ENCODE data around the gene CEP85L. TPM values are rescaled to one million over a fixed set of nuclear protein-coding genes. Genes with fewer than 3 reads are reported as not detected.

The CEP85L gene
- total RNA-seq, 1 donor from 2014 or later, result 12.6 TPM

GRCh38 chr6:118632359-118632758 lies 19.0 kb downstream of the CEP85L start:
- H3K27me3 Mint-ChIP-seq (ENCODE audit: insufficient read depth, low read depth), result peaks cover 2% of the 10 kb centered on the region
- no peaks in the 10 kb centered on the region for H3K27me3 ChIP-seq
- H2AFZ ChIP-seq (replicated peaks), result no peak overlapping the region
- TF ChIP-seq CTCF (IDR thresholded peaks at IDR 0.05) (no peak), EZH2phosphoT487 (IDR thresholded peaks at IDR 0.05) (no peak), EZH2 (IDR thresholded peaks at IDR 0.05) (no peak)
- H4K20me1 ChIP-seq (ENCODE audit: low read depth), result no peaks in the 10 kb centered on the region
- no peak overlapping the region for H3K4me3 Mint-ChIP-seq
- no peak overlapping the region for H3K4me3 ChIP-seq
- H3K36me3 Mint-ChIP-seq, result peaks cover 30% of the 10 kb centered on the region
- no peaks in the 10 kb centered on the region for H3K79me2 ChIP-seq (ENCODE audit: low read depth)
- H3K9me3 ChIP-seq (ENCODE audit: low read depth), result no peaks in the 10 kb centered on the region
- H3K4me2 ChIP-seq, result no peak overlapping the region
- H3K27ac Mint-ChIP-seq, result no peak overlapping the region
- H3K36me3 ChIP-seq, result no peaks in the 10 kb centered on the region
- no peak overlapping the region for H3K9ac ChIP-seq
- no peaks in the 10 kb centered on the region for H3F3A ChIP-seq (ENCODE audit: low read depth)
- no peaks in the 10 kb centered on the region for H3K4me1 Mint-ChIP-seq
- DNase-seq (ENCODE audit: low spot score), result no peak
- H3K4me1 ChIP-seq, result no peaks in the 10 kb centered on the region
- no peak overlapping the region for H3K27ac ChIP-seq
- H3K9me3 Mint-ChIP-seq, result peaks cover 4% of the 10 kb centered on the region

DNA sequence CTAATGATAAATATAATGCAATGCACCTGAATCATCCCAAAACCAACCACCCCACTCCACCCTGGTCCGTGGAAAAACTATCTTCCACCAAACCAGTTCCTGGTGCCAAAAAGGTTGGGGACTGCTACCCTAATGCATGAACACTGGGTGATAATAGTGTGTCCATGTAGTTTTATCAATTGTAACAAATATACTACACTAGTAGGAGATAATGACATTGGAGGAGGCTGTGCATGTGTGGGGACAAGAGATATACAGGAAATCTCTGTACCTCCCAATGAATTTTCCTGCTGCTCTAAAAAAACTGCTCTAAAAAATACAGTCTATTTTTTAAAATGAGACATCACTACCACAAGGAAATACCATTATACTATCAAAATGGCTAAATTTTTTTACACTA lies 20.5 kb downstream of the CEP85L start:
- no peaks in the 10 kb centered on the region for H3K4me1 ChIP-seq
- H3K9ac ChIP-seq, result no peak overlapping the region
- no peaks in the 10 kb centered on the region for H3K9me3 ChIP-seq (ENCODE audit: low read depth)
- H3K79me2 ChIP-seq (ENCODE audit: low read depth), result no peaks in the 10 kb centered on the region
- DNase-seq (ENCODE audit: low spot score), result no peak
- H3F3A ChIP-seq (ENCODE audit: low read depth), result no peaks in the 10 kb centered on the region
- Mint-ChIP-seq H3K36me3 (peaks cover 36% of the 10 kb centered on the region), H3K4me3 (no peak overlapping the region), H3K27me3 (ENCODE audit: insufficient read depth, low read depth) (no peaks in the 10 kb centered on the region), H3K4me1 (no peaks in the 10 kb centered on the region), H3K9me3 (peaks cover 15% of the 10 kb centered on the region), H3K27ac (no peak overlapping the region)
- H3K4me2 ChIP-seq, result no peak overlapping the region
- no peak overlapping the region for H3K27ac ChIP-seq
- no peaks in the 10 kb centered on the region for H3K36me3 ChIP-seq
- H4K20me1 ChIP-seq (ENCODE audit: low read depth), result no peaks in the 10 kb centered on the region
- H3K4me3 ChIP-seq, result no peak overlapping the region
- TF ChIP-seq EZH2phosphoT487 (IDR thresholded peaks at IDR 0.05) (no peak), EZH2 (IDR thresholded peaks at IDR 0.05) (no peak), CTCF (IDR thresholded peaks at IDR 0.05) (no peak)
- H3K27me3 ChIP-seq, result no peaks in the 10 kb centered on the region
- no peak overlapping the region for H2AFZ ChIP-seq (replicated peaks)

DNA sequence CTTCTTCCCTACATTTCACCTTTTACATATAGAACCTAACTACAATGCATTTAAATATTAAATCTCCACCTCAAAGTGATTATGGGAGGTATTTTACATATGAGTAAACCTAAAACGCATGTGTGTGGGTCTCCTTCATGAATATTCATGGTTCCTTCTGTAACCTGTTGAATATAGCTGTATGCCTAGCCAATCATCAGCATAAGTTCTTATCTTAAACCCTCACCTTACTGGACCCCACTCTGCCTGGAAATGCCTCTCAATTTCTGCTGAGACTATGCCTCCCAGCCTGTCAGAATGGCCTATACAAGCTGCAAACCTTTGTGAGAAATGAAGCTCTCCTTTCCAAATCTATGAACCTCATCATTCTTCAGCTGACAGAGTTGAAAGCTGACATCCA lies 21.3 kb downstream of the CEP85L start:
- TF ChIP-seq EZH2 (IDR thresholded peaks at IDR 0.05), result no peak
- no peak for TF ChIP-seq EZH2phosphoT487 (IDR thresholded peaks at IDR 0.05)
- no peak for TF ChIP-seq CTCF (IDR thresholded peaks at IDR 0.05)
- H3K36me3 Mint-ChIP-seq, result peaks cover 37% of the 10 kb centered on the region
- Histone ChIP-seq H3K9ac (no peak overlapping the region), H3K4me1 (no peaks in the 10 kb centered on the region), H3K36me3 (no peaks in the 10 kb centered on the region), H4K20me1 (ENCODE audit: low read depth) (no peaks in the 10 kb centered on the region), H3K27me3 (no peaks in the 10 kb centered on the region), H3K9me3 (ENCODE audit: low read depth) (no peaks in the 10 kb centered on the region), H3K4me3 (no peak overlapping the region), H2AFZ (replicated peaks) (no peak overlapping the region), H3K4me2 (no peak overlapping the region), H3F3A (ENCODE audit: low read depth) (no peaks in the 10 kb centered on the region), H3K79me2 (ENCODE audit: low read depth) (no peaks in the 10 kb centered on the region), H3K27ac (no peak overlapping the region)
- no peaks in the 10 kb centered on the region for H3K27me3 Mint-ChIP-seq (ENCODE audit: insufficient read depth, low read depth)
- peaks cover 20% of the 10 kb centered on the region for H3K9me3 Mint-ChIP-seq
- no peaks in the 10 kb centered on the region for H3K4me1 Mint-ChIP-seq
- H3K4me3 Mint-ChIP-seq, result no peak overlapping the region
- H3K27ac Mint-ChIP-seq, result no peak overlapping the region
- no peak for DNase-seq (ENCODE audit: low spot score)
